Keratinocyte (primary cell): Measurements from ENCODE around the gene PGPEP1. TPM values are rescaled to one million over a fixed set of nuclear protein-coding genes. Genes with fewer than 3 reads are reported as not detected.
A peak's percentile ranks its signal among the peaks of the same experiment; 100 is the strongest.

Source experiments
- DNase-seq: peaks from one replicate; pipeline ENCODE4 v3.0.0-alpha.2; 2011; ENCODE audit warnings: low read depth, missing footprints, low spot score
- FAIRE-seq: peaks from 2 replicates; lab custom pipeline; 2011; peaks lifted over from hg19 to GRCh38; lab: Jason Lieb, UNC
- H2AFZ ChIP-seq: 2 replicates; pipeline ENCODE4 v1.6.0; 2012; ENCODE audit warnings: low read length, control low read depth, inconsistent platforms; ENCODE audit not compliant: control insufficient read depth
- H3K27ac ChIP-seq: 2 replicates; pipeline ENCODE4 v1.5.1; 2011; ENCODE audit warnings: low read length; ENCODE audit not compliant: control insufficient read depth, insufficient read depth
- H3K27me3 ChIP-seq: 3 replicates; pipeline ENCODE4 v1.6.0; 2011; ENCODE audit warnings: low read length; ENCODE audit not compliant: control insufficient read depth, insufficient read depth; ENCODE audit errors: extremely low read depth
- H3K36me3 ChIP-seq, 2 experiments: 2 replicates in 1 of 2; 3 replicates in 1 of 2; pipeline ENCODE4 v1.5.1; 2011; ENCODE audit warnings: low read length in 2 of 2, mild to moderate bottlenecking in 1 of 2; ENCODE audit not compliant: control insufficient read depth in 2 of 2, insufficient read depth in 2 of 2; ENCODE audit errors: extremely low read depth in 1 of 2
- H3K4me1 ChIP-seq: 3 replicates; pipeline ENCODE4 v1.5.1; 2011; ENCODE audit warnings: low read length; ENCODE audit not compliant: control insufficient read depth, insufficient read depth; ENCODE audit errors: extremely low read depth
- H3K4me2 ChIP-seq: 3 replicates; pipeline ENCODE4 v1.6.0; 2011; ENCODE audit warnings: low read depth, low read length; ENCODE audit not compliant: control insufficient read depth, insufficient read depth; ENCODE audit errors: extremely low read depth
- H3K4me3 ChIP-seq, 3 experiments: fragments of 200-600 bp in 1 of 3; sonication (generic) in 1 of 3; 2 replicates in 2 of 3; 3 replicates in 1 of 3; pipeline ENCODE4 v1.5.1; 2011 to 2016; ENCODE audit warnings: low read length in 3 of 3, mild to moderate bottlenecking in 3 of 3, control low read depth in 2 of 3, inconsistent platforms in 1 of 3, low read depth in 1 of 3, mixed read lengths in 1 of 3, mixed run types in 1 of 3, moderate library complexity in 1 of 3; ENCODE audit not compliant: control insufficient read depth in 2 of 3, insufficient read depth in 2 of 3; ENCODE audit errors: extremely low read depth in 1 of 3
- H3K79me2 ChIP-seq: 2 replicates; pipeline ENCODE4 v1.6.0; 2012; ENCODE audit warnings: low read length; ENCODE audit not compliant: control insufficient read depth, insufficient read depth
- H3K9ac ChIP-seq: 3 replicates; pipeline ENCODE4 v1.6.0; 2011; ENCODE audit warnings: low read length; ENCODE audit not compliant: control insufficient read depth, insufficient read depth; ENCODE audit errors: extremely low read depth
- H3K9me1 ChIP-seq: 3 replicates; pipeline ENCODE4 v1.6.0; 2011; ENCODE audit warnings: low read length; ENCODE audit not compliant: control insufficient read depth, insufficient read depth; ENCODE audit errors: extremely low read depth
- H3K9me3 ChIP-seq: 2 replicates; pipeline ENCODE4 v1.5.1; 2012; ENCODE audit warnings: low read depth, low read length; ENCODE audit not compliant: control insufficient read depth
- H4K20me1 ChIP-seq: 3 replicates; pipeline ENCODE4 v1.6.0; 2011; ENCODE audit warnings: low read length; ENCODE audit not compliant: control insufficient read depth, insufficient read depth; ENCODE audit errors: extremely low read depth
- CTCF ChIP-seq, 3 experiments: IDR thresholded peaks in 1 of 3; conservative IDR thresholded peaks in 1 of 3; optimal IDR thresholded peaks in 1 of 3; 2 replicates in 2 of 3; 3 replicates in 1 of 3; pipeline versions ENCODE3 to v1.5.1; 2011; ENCODE audit warnings: low read length in 3 of 3, mild to moderate bottlenecking in 3 of 3, moderate library complexity in 2 of 3, control low read depth in 1 of 3, inconsistent platforms in 1 of 3; ENCODE audit not compliant: insufficient read depth in 2 of 3; ENCODE audit errors: extremely low read depth in 1 of 3
- EZH2 ChIP-seq: IDR thresholded peaks from one replicate; pipeline ENCODE4 v1.6.1; 2012; ENCODE audit warnings: inconsistent platforms, mild to moderate bottlenecking, low read length, moderate library complexity
- dilution Hi-C: fragments of 300-500 bp; cut with MboI; formaldehyde crosslinking; loops from one replicate; pipeline ENCODE4 v1.7.0; 2020; ENCODE audit warnings: low sequenced_read_pairs; ENCODE audit not compliant: extremely low pct_ligation_motif_present
- polyA plus RNA-seq, 5 experiments: library from polyadenylated mRNA; depleted of rRNA in 3 of 5; stranded (reverse) in 3 of 5; stranded (forward) in 1 of 5; unstranded in 1 of 5; fragments of >200 nt; gene quantifications; 1 replicate in 1 of 5; 2 replicates in 3 of 5; 3 replicates in 1 of 5; pipeline versions ENCODE4 v1.2.1 to v1.2.3, GENCODE V29; 2011 to 2012; ENCODE audit warnings: missing spikeins in 2 of 5, low read depth in 1 of 5, low replicate concordance in 1 of 5

Gene PGPEP1
- polyA plus RNA-seq, 1 donor (not counting 4 experiments of a cell fraction or from before 2014, with no cell fraction given), result 5.6 TPM

DNA sequence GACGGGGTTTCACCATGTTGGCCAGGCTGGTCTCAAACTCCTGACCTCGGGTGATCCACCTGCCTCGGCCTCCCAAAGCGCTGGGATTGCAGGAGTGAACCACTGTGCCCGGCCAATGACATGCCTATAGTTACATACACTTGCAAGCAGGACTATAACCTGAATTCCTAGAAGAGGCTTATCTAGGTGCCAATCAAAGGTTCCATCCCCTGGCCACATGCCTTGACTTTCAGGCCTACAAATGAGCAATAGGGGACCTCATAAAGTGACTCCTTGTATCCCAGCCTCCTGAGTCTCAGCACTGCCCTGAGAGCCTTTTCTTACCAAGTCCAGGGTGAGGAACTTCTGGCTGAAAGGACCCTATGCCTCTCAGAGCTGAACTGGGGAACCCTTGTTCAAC lies 13.6 kb upstream of the PGPEP1 start:
- Histone ChIP-seq H3K9me3 (no peaks in the 10 kb centered on the region), H3K9ac (no peak overlapping the region)
- dilution Hi-C loops, result no loop called here

DNA sequence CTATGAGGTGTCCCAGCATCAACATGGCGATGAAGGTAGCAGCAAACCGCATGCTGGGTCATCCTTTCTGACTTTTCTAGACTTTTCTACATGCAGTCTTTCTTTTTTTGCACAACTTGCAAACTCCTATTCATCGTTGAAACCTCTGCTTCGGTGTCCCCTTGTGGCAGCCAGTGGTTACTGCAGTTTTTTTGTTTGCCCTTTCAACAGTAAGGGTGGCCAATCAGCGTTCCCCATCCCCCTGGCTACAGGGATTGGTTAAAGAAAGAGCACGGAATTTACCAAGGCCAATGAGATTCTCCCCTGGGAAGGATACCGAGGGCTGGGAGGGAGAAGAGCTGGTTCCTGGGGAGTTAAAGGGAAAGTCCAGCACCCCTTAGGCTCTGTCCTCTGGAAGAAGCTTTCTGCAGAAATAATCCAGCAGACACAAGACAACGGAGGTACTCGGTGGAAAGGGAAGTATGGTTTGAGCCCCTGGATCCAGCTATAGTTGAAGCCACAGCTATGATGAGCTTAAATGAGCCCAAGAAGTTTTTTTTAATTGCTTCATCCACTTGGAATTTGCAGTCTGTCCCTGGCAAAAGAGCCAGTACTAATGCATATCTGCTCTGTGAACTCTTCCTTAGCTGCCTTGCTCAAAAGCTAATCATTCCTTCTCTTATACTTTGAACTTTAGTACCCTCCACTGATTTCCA lies 11.9 kb upstream of the PGPEP1 start:
- Histone ChIP-seq H3K4me1 (peaks cover 18% of the 10 kb centered on the region), H3K9ac (peak overlapping the region; percentile 17), H3K4me3 (peak overlapping the region; percentile 41 to 69 (median 48)), H3K36me3 (no peaks in the 10 kb centered on the region), H4K20me1 (no peaks in the 10 kb centered on the region), H3K79me2 (no peaks in the 10 kb centered on the region), H3K4me2 (peak overlapping the region; percentile 78), H3K27ac (peak overlapping the region; percentile 11), H3K9me1 (no peaks in the 10 kb centered on the region), H3K9me3 (no peaks in the 10 kb centered on the region), H3K27me3 (no peaks in the 10 kb centered on the region), H2AFZ (peak overlapping the region; percentile 69)
- no peak for TF ChIP-seq EZH2
- peak; percentile 71 to 97 (median 81) for TF ChIP-seq CTCF (optimal IDR thresholded peaks at IDR 0.05 in 1 of 3, IDR thresholded peaks at IDR 0.05 in 1 of 3, conservative IDR thresholded peaks at IDR 0.05 in 1 of 3; ENCODE audit: extremely low read depth in 1 of 3, insufficient read depth in 2 of 3, low read length in 3 of 3)
- dilution Hi-C loops, result no loop called here
- FAIRE-seq (peak; percentile 99), DNase-seq (peak; percentile 73)

More for the DNA sequence above, 13.6 kb upstream of the PGPEP1 start:
- no peak overlapping the region for H3K27ac ChIP-seq
- FAIRE-seq (no peak), DNase-seq (no peak)
- peaks cover 10% of the 10 kb centered on the region for H3K79me2 ChIP-seq
- H3K36me3 ChIP-seq, result no peaks in the 10 kb centered on the region
- H3K4me2 ChIP-seq, result no peak overlapping the region
- TF ChIP-seq CTCF (optimal IDR thresholded peaks at IDR 0.05 in 1 of 3, IDR thresholded peaks at IDR 0.05 in 1 of 3, conservative IDR thresholded peaks at IDR 0.05 in 1 of 3; ENCODE audit: extremely low read depth in 1 of 3, insufficient read depth in 2 of 3, low read length in 3 of 3), result no peak
- TF ChIP-seq EZH2, result no peak
- peaks cover 22% of the 10 kb centered on the region for H3K4me1 ChIP-seq
- no peak overlapping the region for H3K4me3 ChIP-seq
- H2AFZ ChIP-seq, result no peak overlapping the region
- no peaks in the 10 kb centered on the region for H3K9me1 ChIP-seq
- no peaks in the 10 kb centered on the region for H4K20me1 ChIP-seq
- no peaks in the 10 kb centered on the region for H3K27me3 ChIP-seq
